IPS DF 4.7 (cell line): ENCODE measurements around the gene SGCD.

Source experiments
- DNase-seq: peaks from one replicate; pipeline ENCODE4 v3.0.0-alpha.2; 2013; ENCODE audit warnings: low spot score; ENCODE audit errors: extremely low read depth

The SGCD gene

GRCh38 chr5:156758011-156758791, 431.2 kb downstream of the SGCD start:
- DNase-seq, result no peak

- no peak for DNase-seq
These were observed 432.2 kb downstream of the SGCD start for GRCh38 chr5:156759156-156759555.

DNA sequence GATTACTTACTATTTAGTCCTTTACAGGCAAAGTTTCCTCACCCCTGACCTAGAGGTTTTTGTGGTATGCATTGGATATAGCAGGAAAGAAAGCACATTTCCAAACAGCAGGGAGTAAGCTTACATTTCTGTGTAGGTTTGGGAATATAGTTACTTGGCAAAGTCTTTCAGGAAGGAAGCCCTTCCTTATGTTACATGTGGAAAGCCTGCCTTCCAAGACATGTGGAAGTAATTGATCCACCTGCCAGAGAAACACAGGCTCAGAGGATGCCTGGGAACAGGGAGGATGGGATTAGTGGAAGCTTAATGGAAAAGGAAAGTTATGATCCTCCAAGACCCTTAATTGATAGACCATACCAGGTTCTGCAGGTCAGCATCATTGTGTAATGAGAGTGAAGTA, 435.8 kb downstream of the SGCD start:
- DNase-seq, result no peak

GRCh38 chr5:156764176-156764971, 437.4 kb downstream of the SGCD start:
- DNase-seq, result no peak

DNA sequence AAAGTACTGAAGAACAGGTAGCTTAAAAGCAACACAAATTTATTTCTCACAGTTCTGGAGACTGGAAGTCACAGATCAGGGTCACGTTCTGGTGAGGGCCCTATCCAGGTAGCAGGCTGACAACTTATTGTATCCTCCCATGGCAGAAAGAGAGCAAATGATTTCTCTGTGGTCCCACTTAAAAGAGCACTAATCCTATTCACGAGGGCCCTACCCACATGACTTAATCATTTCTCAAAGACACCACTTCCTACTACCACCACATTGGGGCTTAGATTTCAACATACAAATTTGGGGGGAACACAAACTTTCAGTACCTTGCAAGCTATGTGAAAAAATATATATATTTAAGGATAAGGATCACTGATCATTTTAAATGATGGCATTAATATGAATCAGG, 447.3 kb downstream of the SGCD start:
- no peak for DNase-seq

- DNase-seq, result no peak
These were observed 451.3 kb downstream of the SGCD start for GRCh38 chr5:156778139-156778706.

GRCh38 chr5:156778752-156779151, 451.8 kb downstream of the SGCD start:
- no peak for DNase-seq

- no peak for DNase-seq
These were observed 452.5 kb downstream of the SGCD start for GRCh38 chr5:156779436-156779835.

DNA sequence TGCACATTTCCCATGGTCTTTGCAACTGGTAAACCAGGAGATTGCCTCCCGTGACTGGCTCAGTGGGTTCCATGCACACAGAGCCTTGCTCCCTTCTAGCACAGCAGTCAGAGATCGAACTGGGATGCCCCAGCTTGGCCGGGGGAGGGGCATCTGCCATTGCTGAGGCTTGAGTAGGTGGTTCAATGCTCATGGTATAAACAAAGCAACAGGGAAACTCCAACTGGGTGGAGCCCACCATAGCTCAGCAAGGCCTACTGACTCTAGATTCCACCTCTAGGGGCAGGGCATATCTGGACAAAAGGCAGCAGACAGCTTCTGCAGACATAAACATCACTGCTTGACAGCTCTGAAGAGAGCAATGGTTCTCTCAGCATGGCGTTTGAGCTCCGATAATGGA, 456.1 kb downstream of the SGCD start:
- DNase-seq, result no peak

DNA sequence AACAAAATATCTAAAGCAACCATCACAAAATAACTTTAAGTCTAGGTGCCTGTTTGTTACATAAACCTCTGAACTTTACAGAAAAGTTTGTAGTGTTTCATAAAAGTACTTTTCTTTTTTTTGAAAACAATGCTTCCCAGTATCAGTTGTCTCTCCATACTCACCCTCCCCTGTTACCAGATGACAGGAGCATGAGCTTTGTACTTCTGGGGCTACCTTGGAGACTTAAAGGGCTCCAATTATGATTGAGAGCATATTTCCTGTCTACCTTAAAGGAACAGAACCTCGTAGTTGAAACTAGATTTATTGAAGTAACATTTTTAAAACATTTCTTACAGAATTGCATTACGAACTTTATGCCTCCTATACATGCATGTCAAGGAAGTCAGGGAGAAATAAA, 467.7 kb downstream of the SGCD start:
- no peak for DNase-seq

GRCh38 chr5:156798201-156798600, 471.2 kb downstream of the SGCD start:
- DNase-seq, result no peak

GRCh38 chr5:156799171-156799570, 472.2 kb downstream of the SGCD start:
- no peak for DNase-seq

DNA sequence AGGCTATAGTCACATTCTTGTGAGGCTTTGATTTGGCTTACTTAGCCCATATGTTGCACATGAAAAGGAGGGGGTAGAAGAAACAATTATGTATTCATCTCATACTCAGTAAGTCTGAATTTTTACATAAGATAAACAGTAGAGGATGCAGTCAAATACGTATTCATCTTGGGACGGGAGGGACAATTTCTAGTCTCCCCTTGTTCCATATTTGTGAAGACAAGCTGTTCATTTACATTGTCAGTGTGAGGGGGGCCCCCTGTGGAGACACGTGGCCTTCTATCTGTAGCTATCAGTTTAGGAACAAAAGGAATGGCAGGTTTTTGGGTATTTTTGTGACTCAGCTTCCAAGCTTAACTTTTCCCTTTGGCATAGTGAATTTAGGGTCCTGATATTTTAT, 474.0 kb downstream of the SGCD start:
- no peak for DNase-seq

- no peak for DNase-seq
These were observed 475.5 kb downstream of the SGCD start for GRCh38 chr5:156802501-156802900.

DNA sequence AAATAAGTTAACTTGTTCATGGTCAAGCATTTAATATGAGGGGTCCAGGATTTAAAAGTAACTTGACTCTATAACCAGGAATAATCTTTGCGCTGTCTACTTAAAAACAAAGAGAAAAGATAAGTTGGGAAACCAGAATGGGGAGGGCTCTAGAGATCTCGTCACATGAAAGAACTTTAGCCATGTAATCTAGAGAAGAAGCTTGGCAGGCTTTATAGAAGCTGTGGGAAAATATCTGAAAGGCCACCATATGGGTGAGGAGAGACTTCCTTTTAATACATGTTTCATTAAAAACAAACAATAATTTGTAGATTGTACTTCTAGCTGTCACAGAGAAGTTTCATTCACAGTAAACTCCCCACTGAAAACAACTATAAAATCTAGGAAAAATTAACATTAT, 476.4 kb downstream of the SGCD start:
- DNase-seq, result no peak

- no peak for DNase-seq
These were observed 486.0 kb downstream of the SGCD start for GRCh38 chr5:156812959-156813358.

- DNase-seq, result no peak
These were observed 489.1 kb downstream of the SGCD start for GRCh38 chr5:156815988-156816599.
